ENCODE measurements around the gene ST6GALNAC3. TPM values are rescaled to one million over a fixed set of nuclear protein-coding genes. Genes with fewer than 3 reads are reported as not detected.

Gene ST6GALNAC3
- total RNA-seq, 1 donor from 2014 or later, result 5.6 TPM

- ATAC-seq, result no peak
- no peak for TF ChIP-seq CTCF (IDR thresholded peaks at IDR 0.05)
Observed at GRCh38 chr1:76179219-76179698, 104.7 kb downstream of the ST6GALNAC3 start.

GRCh38 chr1:76185207-76185606, 110.7 kb downstream of the ST6GALNAC3 start:
- Histone ChIP-seq H3K4me3 (no peak overlapping the region), H3K4me1 (no peaks in the 10 kb centered on the region), H3K9me3 (no peaks in the 10 kb centered on the region), H3K27me3 (no peaks in the 10 kb centered on the region), H3K36me3 (no peaks in the 10 kb centered on the region), H3K27ac (no peak overlapping the region)
- DNase-seq (no peak), ATAC-seq (no peak)
- intact Hi-C loops (cut with DNase I), result no loop called here
- no peak for TF ChIP-seq CTCF (IDR thresholded peaks at IDR 0.05)

More at GRCh38 chr1:76179219-76179698, 104.7 kb downstream of the ST6GALNAC3 start:
- no peaks in the 10 kb centered on the region for H3K36me3 ChIP-seq
- no peak overlapping the region for H3K4me3 ChIP-seq
- H3K9me3 ChIP-seq, result no peaks in the 10 kb centered on the region
- no peaks in the 10 kb centered on the region for H3K4me1 ChIP-seq
- intact Hi-C loops (cut with DNase I), result no loop called here
- H3K27ac ChIP-seq, result no peak overlapping the region
- H3K27me3 ChIP-seq, result no peaks in the 10 kb centered on the region
- DNase-seq, result no peak

GRCh38 chr1:76186554-76187170, 112.1 kb downstream of the ST6GALNAC3 start:
- ATAC-seq, result no peak
- intact Hi-C loops (cut with DNase I), result no loop called here
- Histone ChIP-seq H3K36me3 (no peaks in the 10 kb centered on the region), H3K27me3 (no peaks in the 10 kb centered on the region), H3K4me3 (no peak overlapping the region), H3K27ac (no peak overlapping the region), H3K4me1 (no peaks in the 10 kb centered on the region), H3K9me3 (no peaks in the 10 kb centered on the region)
- no peak for DNase-seq
- no peak for TF ChIP-seq CTCF (IDR thresholded peaks at IDR 0.05)

GRCh38 chr1:76187436-76187835, 112.9 kb downstream of the ST6GALNAC3 start:
- no peak for ATAC-seq
- intact Hi-C loops (cut with DNase I), result no loop called here

GRCh38 chr1:76189310-76189709, 114.8 kb downstream of the ST6GALNAC3 start:
- intact Hi-C loops (cut with DNase I), result no loop called here
- H3K27ac ChIP-seq, result no peak overlapping the region
- H3K36me3 ChIP-seq, result no peaks in the 10 kb centered on the region
- no peak for ATAC-seq
- H3K9me3 ChIP-seq, result no peaks in the 10 kb centered on the region
- no peaks in the 10 kb centered on the region for H3K4me1 ChIP-seq
- TF ChIP-seq CTCF (IDR thresholded peaks at IDR 0.05), result no peak
- H3K4me3 ChIP-seq, result no peak overlapping the region
- no peak for DNase-seq
- no peaks in the 10 kb centered on the region for H3K27me3 ChIP-seq

More at GRCh38 chr1:76187436-76187835, 112.9 kb downstream of the ST6GALNAC3 start:
- Histone ChIP-seq H3K36me3 (no peaks in the 10 kb centered on the region), H3K27me3 (no peaks in the 10 kb centered on the region), H3K9me3 (no peaks in the 10 kb centered on the region), H3K27ac (no peak overlapping the region), H3K4me1 (no peaks in the 10 kb centered on the region), H3K4me3 (no peak overlapping the region)
- no peak for TF ChIP-seq CTCF (IDR thresholded peaks at IDR 0.05)
- DNase-seq, result no peak
